ENCODE data around the gene DUS1L. TPM values are rescaled to one million over a fixed set of nuclear protein-coding genes. Genes with fewer than 3 reads are reported as not detected.
A peak's percentile ranks its signal among the peaks of the same experiment; 100 is the strongest.

Gene DUS1L
- total RNA-seq, 1 donor from 2014 or later, result 75.2 TPM

DNA sequence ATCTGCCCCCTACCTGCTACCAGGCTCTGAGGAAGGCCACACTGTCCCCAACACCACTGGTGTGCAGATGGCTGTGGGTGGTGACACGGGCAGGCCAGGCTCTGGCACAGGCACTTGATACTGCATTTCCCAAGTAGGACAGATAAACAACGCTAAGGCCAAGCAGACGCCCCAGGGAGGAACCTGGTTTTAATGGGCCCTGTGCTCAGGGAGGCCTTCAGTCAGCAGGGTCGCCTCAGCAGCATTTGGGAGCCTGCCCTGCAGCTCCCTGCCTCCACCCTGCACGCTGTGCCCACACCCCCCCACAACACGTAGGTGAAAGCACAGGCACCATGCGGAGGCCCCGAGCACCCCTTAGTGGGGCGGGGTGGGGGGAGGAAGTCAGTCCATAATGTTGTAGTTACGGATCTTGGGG is 35.7 kb upstream of the DUS1L start:
- DNase-seq (ENCODE audit: extremely low read depth, low read depth, low spot score), result no peak

DNA sequence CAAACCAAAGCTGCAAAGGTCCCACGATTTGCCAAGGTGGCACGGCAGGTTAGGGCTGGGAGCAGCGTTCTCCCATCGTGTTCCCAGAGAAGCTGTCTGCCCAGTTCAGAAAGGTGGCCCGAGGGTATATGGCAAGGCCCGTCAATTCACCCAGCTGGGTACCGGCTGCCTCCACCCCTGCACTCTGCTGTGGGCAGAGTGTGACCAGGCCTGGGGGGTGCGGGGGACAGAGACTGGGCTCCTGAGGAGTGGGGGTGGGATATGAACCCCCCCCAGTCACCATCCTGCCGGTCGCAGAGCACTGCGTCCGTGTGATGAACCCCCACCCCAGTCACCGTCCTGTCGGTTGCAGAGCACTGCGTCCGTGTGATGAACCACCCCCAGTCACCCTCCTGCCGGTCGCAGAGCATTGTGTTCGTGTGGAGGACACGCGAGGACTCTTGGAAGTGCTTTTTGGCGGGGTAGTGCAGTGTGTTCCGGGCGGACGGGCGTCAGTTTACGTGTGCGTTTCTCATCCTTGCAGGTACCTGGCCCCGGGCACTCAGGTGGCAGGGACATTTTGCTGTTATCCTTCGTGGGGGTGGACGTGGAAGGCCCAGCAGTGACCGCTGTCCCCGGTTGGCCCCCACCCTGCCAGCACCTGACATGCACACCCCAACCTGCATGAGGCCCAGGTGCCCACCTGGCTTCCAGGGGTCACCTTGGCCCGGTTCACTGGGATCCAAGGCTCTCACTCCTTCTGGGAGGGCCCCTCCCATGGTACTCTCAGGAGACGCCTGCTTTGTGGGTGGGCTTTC is 35.1 kb upstream of the DUS1L start:
- DNase-seq (ENCODE audit: extremely low read depth, low read depth, low spot score), result no peak

DNA sequence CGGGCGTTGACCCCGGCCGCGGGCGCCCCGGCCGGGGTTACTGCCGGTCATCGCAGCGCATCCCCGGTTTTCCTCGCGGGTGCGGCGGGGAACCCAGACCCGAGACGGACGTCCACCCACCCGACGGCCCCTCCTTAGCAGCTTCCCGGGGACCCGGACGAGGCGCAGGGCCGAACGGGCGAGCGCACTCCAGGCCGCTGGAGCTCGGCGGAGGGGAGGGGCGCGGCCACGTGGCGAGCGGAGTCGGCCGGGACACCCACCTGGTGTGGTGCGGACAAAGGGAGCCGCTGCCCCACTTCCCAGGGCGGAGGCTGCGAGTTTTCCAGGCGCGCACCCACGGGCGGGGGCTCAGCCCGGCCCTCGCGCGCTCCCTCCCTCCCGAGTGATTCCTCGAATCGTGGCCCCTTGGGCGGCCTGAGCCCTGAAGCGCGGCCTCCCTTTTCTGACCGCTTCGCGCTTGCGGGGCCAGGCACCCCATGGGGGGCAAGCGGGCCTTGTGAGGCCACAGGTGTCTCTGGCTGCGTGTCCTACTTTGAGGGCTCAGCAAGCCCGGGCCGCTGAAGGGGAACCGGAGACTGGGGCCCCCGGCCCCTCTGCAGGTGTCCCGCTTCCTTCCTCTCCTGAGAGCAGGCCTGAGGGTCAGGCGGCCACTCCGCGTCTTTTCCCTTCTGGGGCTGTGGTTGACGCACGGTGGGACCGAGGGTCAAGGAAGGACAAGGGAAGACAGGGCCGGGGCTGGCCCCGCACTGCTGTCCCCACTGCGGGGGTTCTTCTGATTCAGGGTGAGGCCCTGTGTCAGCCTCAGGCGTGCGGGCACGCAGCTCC is 33.5 kb upstream of the DUS1L start:
- no peak for DNase-seq (ENCODE audit: extremely low read depth, low read depth, low spot score)

DNA sequence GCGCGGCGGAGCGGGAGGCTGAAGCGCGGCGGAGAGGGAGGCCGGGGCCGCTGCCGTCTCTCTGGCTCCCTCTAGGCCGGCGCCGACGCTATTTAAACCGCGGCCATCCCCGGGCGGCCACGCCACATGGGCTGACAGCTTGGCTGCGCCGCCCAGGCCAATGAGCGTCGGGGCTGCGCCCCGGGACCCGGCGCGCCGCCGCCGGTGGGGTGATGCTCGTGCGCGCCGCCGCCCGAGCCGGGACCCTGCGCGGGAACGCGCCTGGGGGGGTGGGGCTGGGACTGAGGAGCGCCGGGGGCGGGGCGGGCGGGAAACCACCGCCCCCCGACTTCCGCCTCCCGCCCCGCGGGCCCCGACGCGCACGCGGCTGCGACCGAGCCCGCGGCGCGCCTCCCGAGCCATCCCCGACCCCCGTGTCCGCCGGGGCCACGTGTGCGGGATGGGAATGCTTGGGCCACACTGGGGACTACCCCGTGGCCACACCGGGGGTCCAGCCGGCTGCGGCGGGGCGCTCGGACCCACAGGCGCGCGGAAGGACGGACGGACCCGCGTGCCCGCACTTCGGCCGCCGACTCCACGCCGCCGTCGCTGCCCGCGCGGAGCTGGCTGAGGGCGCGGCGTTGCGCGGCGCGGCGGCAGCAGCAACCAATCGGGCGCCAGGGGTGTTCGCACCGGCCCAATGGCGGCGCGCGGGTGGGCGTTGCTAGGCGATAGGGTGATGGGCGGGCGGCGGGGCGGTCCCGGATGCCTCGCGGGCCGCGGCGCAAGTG is 32.8 kb upstream of the DUS1L start, which contains the start of gene FASN:
TSS of gene FASN (minus strand) at position 68 of the 770 bp plus-strand sequence. CDS start 1,791 bp downstream, outside the sequence.
- peak; percentile 25 for DNase-seq (ENCODE audit: extremely low read depth, low read depth, low spot score)

DNA sequence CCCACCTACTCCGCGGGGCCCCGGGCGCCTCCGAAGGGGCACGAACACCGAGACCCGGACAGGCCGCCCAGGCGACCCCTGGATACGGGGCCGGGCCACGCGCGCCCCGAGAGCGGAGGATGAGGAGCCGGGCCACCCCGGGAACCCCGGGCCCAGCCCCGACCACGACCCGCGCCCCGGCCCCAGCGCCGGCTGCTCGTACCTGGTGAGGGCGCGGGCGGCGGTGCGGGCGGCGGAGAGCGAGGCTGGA is 32.2 kb upstream of the DUS1L start:
- no peak for DNase-seq (ENCODE audit: extremely low read depth, low read depth, low spot score)

DNA sequence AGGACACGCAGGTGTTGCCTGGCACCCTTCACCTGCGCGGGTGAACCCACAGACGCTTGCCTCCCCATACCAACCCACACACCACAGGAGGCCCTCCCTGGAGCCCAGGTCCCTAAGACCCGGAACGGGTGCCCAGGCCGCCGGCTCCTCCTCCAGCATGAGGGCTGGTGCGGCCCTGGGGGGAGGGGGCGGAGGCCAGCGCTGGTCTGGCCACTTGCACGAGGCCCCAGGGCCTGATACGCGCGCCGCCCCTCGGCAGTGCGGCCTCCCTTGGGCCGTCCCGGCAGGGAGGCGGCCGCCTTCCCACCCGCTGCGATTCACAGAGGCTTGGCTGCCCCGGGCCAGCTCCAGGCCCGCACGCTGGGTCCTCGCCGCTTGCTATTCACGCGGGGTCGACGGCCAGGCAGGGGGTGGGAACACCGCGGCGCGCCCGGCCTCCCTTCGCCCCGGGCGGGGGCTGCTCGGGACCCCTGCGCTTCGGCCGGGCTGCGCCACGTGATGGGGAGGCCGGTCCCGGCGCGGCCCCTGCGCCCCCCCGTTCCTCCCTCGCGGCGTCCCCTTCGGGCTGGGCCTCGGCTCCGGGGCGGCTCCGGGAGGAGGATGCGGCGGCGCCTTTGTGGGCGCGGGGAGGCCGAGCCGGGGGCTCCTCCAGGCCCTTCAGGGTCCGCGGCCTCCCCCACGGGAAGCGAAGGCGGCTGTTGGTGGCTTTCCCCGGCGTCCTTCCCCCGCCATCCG is 31.7 kb upstream of the DUS1L start:
- no peak for DNase-seq (ENCODE audit: extremely low read depth, low read depth, low spot score)

DNA sequence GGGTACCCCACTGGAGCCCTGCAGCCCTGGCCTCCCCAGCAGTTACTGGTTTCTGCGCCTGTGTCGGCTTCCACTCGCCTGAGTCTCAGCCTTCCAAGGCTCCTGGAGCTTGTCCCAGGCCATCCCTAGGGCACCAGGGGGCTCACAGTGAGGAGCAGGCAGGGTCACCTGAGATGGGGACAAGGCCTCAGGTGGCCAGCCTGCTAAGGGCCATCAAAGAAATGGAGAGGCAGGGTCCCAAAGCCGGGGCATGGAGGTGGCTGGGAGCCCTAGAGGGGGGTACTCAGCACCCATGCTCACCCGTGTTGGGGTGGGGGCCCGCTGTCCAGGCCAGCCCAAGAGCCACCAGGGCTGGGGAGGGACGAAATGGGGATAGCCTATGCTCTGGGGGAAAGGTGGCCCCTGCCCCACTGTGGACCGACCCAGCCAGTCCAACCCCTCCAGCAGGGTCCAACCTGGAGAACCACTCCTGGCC is 31.1 kb upstream of the DUS1L start:
- DNase-seq (ENCODE audit: extremely low read depth, low read depth, low spot score), result no peak

DNA sequence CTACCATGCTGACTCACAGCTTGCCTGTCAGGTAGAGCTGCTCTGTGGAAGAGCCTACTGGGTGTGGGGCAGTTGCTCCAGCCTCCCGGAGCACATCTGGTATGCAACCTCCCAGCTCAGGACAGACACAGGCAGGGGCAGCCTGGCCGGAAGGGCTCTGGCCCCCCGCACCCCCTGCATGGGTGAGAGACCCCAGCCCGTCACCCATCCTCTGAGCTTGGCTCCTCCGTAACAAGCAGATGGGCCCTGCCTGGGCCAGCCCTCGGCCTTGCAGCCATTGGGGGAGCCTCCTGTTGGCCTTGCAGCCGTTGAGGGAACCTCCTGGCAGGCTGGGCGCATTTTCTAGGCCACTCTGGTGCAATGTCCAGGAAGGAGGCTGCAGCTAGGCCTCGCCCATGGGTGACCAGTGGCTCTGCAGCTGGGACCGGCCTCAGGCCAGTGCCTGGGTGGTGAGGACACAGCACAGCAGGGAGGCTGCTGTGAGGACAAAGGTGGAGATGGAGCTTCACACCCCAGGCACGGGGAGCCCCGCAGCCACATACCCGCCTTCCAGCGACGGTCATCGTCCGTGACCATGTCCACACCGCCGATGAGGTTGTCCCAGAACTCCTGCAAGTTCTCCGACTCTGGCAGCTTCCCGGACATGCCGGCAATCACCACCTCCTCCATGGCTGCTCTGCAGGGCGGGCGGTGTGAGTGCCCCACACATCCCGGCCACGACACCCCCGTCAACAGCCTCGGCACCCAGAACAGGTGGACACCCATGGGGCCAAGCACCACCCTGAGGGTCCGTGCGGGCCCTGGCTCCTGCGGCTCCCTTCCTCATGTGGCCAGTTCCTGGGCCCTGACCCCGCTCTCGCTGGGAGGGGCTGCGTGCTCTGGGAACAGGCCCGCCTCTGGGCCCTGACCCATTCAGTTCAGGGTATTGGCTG is 30.4 kb upstream of the DUS1L start:
- no peak for DNase-seq (ENCODE audit: extremely low read depth, low read depth, low spot score)

DNA sequence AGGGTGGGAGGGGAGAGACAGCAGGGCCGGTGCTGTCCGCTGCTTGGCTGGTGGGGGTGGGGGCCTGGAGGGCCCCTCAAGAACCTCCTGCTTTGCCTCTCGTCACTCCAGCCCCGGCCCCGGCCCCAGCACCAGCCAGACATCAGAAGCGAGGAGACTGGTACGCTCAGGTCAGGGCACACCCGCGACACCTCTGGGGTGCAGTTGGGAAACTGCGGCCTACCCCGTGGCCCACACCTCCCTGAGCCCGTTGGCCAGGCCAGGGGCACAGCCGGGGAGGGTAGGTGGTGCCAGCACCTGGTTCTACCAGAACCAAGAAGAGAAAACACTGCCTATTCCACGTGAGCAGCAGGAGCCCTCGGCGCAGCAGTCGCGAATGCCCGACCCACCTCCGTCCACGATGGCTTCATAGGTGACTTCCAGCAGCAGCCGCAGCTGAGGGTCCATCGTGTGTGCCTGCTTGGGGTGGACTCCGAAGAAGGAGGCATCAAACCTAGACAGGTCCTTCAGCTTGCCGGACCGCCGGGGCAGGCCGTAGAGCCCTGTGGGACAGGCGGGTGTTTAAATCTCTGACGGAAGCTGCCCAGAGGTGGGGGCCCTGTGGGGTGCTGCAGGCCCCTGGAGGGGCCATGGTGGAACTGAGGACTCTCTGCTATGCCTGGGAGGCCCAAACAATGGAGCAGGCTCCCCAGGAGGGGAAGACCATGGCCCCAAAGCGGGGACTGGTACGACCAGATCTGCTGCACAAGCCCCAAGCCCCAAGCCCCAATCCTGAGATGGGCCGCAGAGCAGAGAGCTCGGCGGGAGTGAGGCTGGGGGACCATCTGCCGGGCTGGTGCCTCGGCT is 29.6 kb upstream of the DUS1L start:
- DNase-seq (ENCODE audit: extremely low read depth, low read depth, low spot score), result no peak

DNA sequence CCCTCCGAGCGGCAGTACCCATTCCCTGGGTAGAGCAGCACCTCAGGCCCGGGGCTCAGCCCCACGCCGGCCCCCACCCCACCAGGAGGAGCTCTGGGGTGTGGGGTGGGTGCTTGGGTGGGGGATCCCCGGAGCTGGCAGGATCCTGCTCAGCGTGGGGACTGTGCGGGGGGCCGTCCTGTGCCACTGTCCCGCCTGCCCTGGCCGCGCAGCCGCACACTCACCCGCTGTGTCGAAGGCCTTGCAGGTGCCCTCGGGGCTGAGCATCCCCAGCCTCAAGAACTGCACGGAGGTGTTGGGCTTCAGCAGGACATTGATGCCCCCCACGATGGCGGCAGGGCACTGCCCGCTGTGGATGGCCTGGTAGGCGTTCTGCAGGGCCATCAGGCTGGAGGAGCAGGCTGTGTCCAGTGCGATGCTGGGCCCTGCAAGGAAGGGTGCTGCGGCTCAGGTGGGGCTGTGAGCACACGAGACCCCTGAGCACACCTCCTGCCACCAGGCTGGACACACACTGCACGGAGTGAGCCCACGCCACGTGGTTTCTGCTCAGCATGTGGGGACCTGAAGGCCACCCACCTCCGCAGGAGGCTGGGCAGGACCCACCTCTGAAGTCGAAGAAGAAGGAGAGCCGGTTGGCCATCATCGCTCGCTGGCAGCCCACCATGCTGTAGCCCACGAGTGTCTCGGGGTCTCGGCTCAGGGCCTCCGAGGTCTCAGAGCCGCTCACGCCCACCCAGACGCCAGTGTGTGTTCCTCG is 27.6 kb upstream of the DUS1L start:
- no peak for DNase-seq (ENCODE audit: extremely low read depth, low read depth, low spot score)

DNA sequence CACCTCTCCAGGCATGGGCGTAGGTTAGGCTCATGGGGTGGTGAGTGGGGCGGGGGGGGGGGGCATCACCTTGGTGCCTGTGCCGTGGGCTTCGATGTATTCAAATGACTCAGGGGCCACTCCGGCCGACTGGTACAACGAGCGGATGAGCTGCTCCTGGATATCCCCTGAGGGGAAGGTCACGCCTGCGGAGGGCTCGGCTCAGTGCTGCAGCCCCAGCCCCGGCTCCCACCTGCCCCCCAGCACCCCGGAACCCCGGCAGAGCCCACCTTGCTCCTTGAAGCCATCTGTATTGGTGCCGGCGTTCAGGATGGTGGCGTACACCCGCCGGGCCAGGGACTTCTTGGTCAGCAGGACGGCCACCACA is 27.0 kb upstream of the DUS1L start:
- no peak for DNase-seq (ENCODE audit: extremely low read depth, low read depth, low spot score)

DNA sequence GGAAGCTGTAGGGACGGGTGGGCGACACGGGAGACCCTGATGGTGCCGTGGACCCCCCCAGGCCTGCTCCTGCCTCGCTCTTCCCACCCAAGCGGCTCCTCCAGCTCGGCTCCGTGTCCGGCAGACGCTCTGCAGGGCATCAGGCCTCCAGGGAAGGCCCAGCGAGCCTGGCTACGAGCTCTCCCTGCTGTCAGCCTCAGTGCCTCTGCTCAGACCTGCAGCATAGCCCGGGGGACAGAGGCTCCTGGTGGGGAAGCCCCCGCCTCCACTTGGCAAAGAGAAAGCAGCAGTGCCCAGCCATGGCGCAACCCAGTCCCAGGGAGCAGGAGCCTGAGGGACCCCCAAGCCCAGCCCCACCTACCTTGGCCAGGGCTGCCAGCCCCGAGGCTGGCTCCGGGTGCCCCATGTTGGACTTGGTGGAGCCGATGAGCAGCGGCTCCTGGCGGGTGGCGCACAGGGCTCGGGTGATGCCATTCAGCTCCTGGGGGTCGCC is 26.5 kb upstream of the DUS1L start:
- no peak for DNase-seq (ENCODE audit: extremely low read depth, low read depth, low spot score)

DNA sequence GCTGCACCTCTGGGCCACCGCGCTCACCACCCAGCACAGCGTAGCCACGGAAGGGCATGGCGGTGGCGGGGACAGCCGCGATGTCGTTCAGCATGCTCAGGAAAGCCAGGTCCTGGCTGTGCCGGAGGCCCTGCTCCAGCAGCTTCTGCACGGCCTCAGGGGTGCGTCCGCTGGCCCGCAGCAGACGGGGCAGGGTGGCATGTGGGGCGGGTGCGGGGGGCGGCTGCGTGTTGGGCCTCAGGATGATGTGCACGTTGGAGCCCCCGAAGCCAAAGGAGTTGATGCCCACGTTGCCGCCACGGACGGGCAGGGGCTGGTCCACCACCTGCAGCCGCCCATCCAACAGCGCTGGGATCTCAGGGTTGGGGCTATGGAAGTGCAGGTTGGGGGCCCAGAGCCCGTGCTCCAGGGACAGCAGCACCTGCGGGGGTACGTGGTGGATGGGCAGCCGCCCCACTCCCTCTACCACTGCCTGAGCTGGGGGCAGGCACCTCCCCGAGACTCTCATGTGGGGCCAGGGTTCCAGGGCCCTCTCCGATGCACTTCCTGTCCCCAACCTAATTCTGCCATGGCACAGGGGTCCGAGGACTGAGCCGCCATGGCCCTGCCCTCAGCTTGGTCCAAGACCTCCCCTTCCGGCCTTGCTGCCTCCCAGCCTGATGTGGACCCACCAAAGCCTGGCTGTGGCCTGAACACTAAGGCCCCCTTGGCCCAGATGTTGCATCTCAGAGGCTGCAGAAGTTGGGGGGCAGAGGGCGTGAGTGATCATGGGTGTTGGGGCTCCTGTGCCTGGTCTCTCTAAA is 25.9 kb upstream of the DUS1L start:
- DNase-seq (ENCODE audit: extremely low read depth, low read depth, low spot score), result no peak

DNA sequence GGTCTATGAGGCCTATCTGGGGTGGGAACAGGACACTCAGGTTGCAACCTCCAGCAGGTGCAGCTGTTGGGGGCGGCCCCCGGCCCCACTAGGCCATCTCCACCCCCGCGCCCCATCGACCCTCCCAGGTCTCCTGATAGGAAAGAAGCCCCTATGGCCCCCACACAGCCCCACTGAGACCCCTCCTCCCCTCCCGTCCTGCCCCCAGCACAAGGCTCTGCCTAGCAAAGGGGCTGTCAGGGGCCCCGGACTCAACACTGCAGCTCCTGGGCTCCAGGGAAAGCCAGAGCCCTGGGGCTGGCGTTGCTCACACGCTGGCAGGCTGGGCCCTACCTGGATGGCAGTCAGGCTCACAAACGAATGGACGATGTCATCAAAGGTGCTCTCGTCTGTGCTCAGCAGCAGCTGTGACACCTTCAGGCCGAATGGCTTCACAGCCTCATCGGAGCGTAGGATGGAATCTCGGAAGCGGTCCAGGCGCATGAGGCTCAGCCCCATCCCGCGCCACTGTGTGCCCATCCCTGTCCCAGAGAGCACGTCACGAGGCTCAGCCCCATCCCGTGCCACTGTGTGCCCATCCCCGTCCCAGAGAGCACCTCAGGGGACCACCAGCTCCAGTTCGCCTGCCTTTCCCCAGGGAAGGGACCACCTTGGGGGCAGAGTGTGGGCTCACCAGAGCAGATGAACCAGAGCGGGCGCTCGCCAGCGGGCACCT is 25.1 kb upstream of the DUS1L start:
- DNase-seq (ENCODE audit: extremely low read depth, low read depth, low spot score), result no peak

DNA sequence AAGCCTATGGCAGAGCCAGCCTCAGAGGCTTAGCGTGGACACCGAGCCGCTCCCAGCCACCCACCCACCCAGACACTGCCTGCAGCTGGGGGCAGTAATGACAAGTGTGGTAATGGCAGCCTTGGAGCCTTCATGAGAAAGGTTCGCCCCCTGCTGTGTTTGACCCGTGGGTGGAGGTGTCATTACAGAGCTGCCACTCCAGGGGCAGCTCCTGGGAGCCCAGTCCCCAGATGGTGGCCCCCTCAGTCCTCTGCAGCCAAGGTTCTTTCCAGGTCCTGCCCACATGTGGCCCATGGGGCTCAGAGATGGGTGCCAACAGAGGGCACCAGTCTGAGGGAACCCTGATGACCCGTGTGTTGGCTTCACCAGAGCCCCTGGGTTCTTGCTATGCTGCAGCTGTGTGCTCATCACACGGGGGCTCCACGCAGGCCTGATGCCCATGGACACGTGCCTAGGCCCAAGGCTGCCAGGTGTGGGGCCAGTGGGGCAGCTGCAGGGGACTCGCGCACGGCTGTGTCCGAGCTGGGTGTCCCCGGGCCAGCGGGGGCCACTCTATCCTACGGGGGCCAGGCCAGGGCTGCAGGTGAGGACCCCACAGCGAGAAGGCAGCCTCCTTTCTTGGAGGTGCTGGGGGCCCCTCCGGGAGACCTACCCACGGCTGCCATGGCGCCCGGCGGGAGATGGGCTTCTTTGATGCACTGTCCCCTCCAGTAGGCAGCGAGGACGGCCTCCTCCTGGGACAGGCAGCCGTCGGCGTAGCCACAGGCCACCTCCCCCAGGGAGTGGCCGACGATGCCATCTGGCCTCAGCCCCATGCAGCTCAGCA is 24.3 kb upstream of the DUS1L start:
- DNase-seq (ENCODE audit: extremely low read depth, low read depth, low spot score), result no peak
